Thoracic aorta (tissue), 2 donors: ENCODE data around the gene OVOL3. TPM values are rescaled to one million over a fixed set of nuclear protein-coding genes. Genes with fewer than 3 reads are reported as not detected.

ENCODE experiments used
- ATAC-seq: fragments of 150-250 bp; one replicate; pipeline ENCODE4 v1.8.0; 2017; ENCODE audit warnings: low read depth; ENCODE audit not compliant: insufficient number of reproducible peaks, low FRiP score
- DNase-seq: peaks from one replicate; pipeline ENCODE4 v3.0.0-alpha.2; 2020; ENCODE audit warnings: low spot score
- H3K27ac ChIP-seq, 2 donors: fragments of 200-600 bp; sonication (generic); 1 replicate in 1 of 2; 2 replicates in 1 of 2; pipeline ENCODE4 v1.5.1; 2016; ENCODE audit warnings: mild to moderate bottlenecking in 2 of 2, moderate library complexity in 2 of 2
- H3K27me3 ChIP-seq: fragments of 200-600 bp; sonication (generic); replicated peaks from 2 replicates; pipeline ENCODE4 v1.6.0; 2016; ENCODE audit warnings: mild to moderate bottlenecking; ENCODE audit not compliant: insufficient read depth
- H3K36me3 ChIP-seq: fragments of 200-600 bp; sonication (generic); one replicate; pipeline ENCODE4 v1.5.1; 2016
- H3K4me1 ChIP-seq, 2 donors: fragments of 200-600 bp; sonication (generic); 1 replicate in 1 of 2; 2 replicates in 1 of 2; pipeline versions ENCODE4 v1.5.1 to v1.6.0; 2016; ENCODE audit warnings: low read depth in 2 of 2, mild to moderate bottlenecking in 1 of 2; ENCODE audit not compliant: control insufficient read depth in 1 of 2
- H3K4me3 ChIP-seq: fragments of 200-600 bp; sonication (generic); 2 replicates; pipeline ENCODE4 v1.5.1; 2016; ENCODE audit warnings: mild to moderate bottlenecking
- H3K9me3 ChIP-seq: fragments of 200-600 bp; sonication (generic); 2 replicates; pipeline ENCODE4 v1.5.1; 2016
- total RNA-seq, 2 donors: library from RNA; depleted of rRNA; stranded (reverse); fragments of >200 nt; gene quantifications; one replicate each; pipeline versions ENCODE4 v1.1.0 to v1.2.3, GENCODE V29; 2016
- TF ChIP-seq, protein P1 (sequence below): fragments of 200-600 bp; sonication (generic); IDR thresholded peaks from one replicate; pipeline ENCODE4 v1.5.1; 2019; ENCODE audit warnings: antibody characterized with exemption

Gene OVOL3
- total RNA-seq, 2 donors from 2014 or later = not detected

DNA sequence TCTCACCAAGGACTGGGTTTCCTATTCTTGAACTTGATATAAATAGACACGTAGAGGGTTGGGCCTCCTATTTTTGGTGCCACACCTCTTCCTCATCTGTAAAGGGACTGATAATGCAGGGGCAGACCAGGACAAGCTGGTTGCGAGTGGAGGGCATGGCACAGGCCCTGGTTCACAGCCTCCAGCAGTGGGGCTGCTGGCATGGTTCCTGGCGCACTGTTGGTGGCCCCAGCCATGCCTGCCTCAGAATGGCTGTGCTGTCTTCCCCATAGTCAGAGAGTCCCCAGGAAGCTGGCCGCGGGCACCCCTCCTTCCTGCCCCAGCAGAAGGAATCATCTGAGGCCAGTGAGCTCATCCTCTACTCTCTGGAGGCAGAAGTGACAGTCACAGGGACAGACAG lies 10.5 kb upstream of the OVOL3 start:
- H3K36me3 ChIP-seq = no peaks in the 10 kb centered on the region
- no peak overlapping the region for H3K4me3 ChIP-seq
- no peak overlapping the region for H3K27ac ChIP-seq
- H3K9me3 ChIP-seq = no peaks in the 10 kb centered on the region
- TF ChIP-seq, protein P1, sequence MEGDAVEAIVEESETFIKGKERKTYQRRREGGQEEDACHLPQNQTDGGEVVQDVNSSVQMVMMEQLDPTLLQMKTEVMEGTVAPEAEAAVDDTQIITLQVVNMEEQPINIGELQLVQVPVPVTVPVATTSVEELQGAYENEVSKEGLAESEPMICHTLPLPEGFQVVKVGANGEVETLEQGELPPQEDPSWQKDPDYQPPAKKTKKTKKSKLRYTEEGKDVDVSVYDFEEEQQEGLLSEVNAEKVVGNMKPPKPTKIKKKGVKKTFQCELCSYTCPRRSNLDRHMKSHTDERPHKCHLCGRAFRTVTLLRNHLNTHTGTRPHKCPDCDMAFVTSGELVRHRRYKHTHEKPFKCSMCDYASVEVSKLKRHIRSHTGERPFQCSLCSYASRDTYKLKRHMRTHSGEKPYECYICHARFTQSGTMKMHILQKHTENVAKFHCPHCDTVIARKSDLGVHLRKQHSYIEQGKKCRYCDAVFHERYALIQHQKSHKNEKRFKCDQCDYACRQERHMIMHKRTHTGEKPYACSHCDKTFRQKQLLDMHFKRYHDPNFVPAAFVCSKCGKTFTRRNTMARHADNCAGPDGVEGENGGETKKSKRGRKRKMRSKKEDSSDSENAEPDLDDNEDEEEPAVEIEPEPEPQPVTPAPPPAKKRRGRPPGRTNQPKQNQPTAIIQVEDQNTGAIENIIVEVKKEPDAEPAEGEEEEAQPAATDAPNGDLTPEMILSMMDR = no peak
- ATAC-seq (no peak), DNase-seq (no peak)
- H3K4me1 ChIP-seq = no peaks in the 10 kb centered on the region
- H3K27me3 ChIP-seq = no peaks in the 10 kb centered on the region

DNA sequence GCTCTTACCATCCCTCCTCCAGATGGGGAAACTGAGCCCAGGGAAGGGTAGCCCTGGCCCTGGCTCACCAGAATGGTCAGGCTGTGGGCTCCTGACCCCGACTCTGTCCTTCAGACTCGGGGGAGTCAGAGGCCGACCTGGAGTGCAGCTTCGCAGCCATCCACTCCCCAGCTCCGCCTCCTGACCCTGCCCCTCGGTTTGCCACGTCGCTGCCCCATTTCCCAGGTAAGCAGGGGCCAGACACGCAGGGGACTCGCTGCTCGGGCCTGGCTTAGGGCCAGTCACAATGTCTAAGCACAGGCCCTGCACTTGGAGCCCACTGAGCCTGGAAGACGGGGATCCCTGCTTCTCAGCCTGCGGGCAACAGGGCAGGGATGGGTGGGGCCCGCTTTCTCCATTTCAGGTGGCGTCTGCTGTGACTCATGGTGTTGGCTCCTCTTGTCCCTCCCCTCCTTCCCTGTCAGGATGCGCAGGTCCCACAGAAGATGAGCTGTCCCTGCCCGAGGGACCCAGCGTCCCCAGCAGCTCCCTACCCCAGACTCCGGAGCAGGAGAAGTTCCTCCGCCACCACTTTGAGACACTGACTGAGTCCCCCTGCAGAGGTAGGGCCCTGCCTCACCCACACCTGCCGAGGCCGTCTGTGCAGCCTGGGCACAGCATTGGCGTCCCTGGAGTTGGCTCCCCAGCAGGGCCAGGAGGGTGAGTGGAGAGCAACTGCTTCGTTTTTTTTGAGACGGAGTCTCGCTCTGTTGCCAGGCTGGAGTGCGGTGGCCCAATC lies 9.2 kb upstream of the OVOL3 start:
- TF ChIP-seq, protein P1 = no peak
- Histone ChIP-seq H3K9me3 (no peaks in the 10 kb centered on the region), H3K27me3 (no peaks in the 10 kb centered on the region), H3K4me1 (no peaks in the 10 kb centered on the region), H3K27ac (no peak overlapping the region), H3K4me3 (no peak overlapping the region), H3K36me3 (peaks cover 4% of the 10 kb centered on the region)
- ATAC-seq (no peak), DNase-seq (no peak)

- Histone ChIP-seq H3K4me3 (no peak overlapping the region), H3K36me3 (peaks cover 6% of the 10 kb centered on the region), H3K27ac (no peak overlapping the region), H3K4me1 (no peaks in the 10 kb centered on the region), H3K9me3 (no peaks in the 10 kb centered on the region), H3K27me3 (no peaks in the 10 kb centered on the region)
- TF ChIP-seq, protein P1 = no peak
- ATAC-seq (no peak), DNase-seq (no peak)
These were observed 7.8 kb upstream of the OVOL3 start for GRCh38 chr19:36103040-36103626.

DNA sequence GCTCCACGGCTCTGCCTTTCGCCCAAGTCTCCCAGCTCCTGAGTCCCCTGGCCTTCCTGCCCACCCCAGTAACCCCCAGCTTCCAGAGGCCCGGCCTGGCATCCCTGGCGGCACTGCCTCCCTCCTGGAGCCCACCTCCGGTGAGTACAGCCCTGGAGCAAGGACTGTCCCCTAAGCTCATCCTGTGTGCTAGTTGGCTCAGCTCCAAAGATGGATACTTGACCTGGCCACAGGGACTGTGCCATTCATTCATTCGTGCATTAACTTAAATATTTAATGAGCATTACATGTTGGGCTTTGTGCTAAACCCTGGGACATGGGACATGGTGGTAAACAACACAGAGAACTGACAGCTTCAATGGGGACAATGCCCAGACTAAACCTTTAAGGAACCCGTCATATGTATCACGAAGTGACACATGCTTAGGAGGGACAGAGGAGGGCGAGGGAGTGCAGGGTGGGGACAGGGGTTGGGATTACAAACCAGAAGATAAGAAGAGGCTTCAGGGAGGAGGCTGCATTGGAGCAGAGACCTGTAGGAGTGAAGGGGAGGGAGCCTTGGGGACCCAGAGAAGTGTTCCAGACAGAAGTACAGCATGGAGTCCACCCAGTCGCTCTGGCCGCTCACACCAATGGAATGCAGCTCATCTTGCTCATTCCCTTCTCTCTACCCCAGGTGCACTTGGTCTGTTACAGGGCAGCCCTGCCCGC lies 6.9 kb upstream of the OVOL3 start:
- Histone ChIP-seq H3K9me3 (no peaks in the 10 kb centered on the region), H3K36me3 (peaks cover 6% of the 10 kb centered on the region), H3K27me3 (no peaks in the 10 kb centered on the region), H3K4me3 (no peak overlapping the region), H3K27ac (no peak overlapping the region), H3K4me1 (no peaks in the 10 kb centered on the region)
- TF ChIP-seq, protein P1 = no peak
- ATAC-seq (no peak), DNase-seq (no peak)

DNA sequence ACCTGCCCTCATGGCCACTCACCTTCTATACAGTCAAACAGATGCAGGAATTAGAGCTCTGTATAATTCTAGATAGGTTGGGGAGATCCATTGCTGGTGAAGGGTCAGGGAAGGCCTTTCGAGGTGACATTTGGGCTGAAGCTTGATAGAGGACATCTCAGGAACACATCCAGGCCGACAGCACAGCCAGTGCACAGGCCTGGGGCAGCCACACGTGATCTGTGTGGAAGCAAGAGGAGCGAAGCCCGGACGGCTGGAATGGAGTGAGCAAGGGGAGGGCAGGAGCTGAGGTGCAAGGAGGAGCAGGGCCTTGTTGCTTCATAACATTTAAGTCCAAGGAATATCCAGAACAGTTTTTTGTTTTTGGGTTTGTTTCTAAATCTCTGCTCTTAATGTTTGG lies 4.5 kb upstream of the OVOL3 start:
- DNase-seq (no peak), ATAC-seq (no peak)
- Histone ChIP-seq H3K9me3 (no peaks in the 10 kb centered on the region), H3K27me3 (no peaks in the 10 kb centered on the region), H3K36me3 (peaks cover 6% of the 10 kb centered on the region), H3K4me1 (no peaks in the 10 kb centered on the region), H3K27ac (no peak overlapping the region), H3K4me3 (no peak overlapping the region)
- TF ChIP-seq, protein P1 = no peak
